ENCODE data around the gene CNOT8. TPM values are rescaled to one million over a fixed set of nuclear protein-coding genes. Genes with fewer than 3 reads are reported as not detected.

Gene CNOT8
- total and polyA plus RNA-seq, 9 of the 15 experiments (the other 6 are each of a cell fraction or from before 2014, with no cell fraction given), result 15.2 to 68.9 (median 52.1) TPM

DNA sequence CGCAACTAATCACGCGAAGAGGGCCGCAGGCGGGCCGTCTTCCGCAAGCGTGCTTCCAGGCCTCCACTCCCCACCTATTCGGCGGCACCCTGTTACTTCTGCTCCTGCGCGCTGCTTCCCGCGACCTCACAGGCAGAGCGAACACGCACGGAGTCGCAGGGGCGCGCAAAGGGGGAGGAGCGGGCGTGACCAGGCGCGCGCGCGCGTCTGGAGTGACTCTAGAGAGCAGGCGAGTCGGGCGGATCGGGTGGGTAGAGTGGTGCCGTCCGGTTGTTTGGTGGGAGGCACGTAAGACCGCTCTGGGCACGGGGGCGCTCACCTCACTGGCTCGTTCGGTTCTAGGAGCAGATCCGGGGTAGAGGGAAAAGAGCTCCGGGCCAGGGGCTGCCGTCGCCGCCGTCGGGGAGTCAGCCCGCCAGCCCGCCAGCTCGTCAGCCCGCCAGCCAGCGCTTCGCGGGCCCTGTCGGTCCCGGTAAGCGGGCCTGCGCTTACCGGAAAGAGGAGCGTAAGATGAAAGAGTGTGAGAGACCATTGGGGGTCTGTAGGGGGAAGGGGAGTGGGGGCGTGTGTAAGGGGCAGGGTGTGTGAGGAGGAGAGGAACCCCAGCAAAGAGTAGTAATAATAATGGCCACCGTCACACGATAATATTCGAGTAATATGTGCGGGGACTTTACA lies at the start of gene CNOT8 (continued):
- no peak for TF ChIP-seq ZNF274 (IDR thresholded peaks at IDR 0.05; ENCODE audit: borderline replicate concordance, low read depth, low read length)
- TF ChIP-seq GATAD2A (IDR thresholded peaks at IDR 0.05), result no peak
- TF ChIP-seq DACH1 (IDR thresholded peaks at IDR 0.05; ENCODE audit: partially characterized antibody), result no peak
- peak; percentile 34 for TF ChIP-seq PHF20 (IDR thresholded peaks at IDR 0.05; ENCODE audit: partially characterized antibody)
- peak; percentile 69 to 82 for TF ChIP-seq MAZ (CRISPR knock-in tag; conservative IDR thresholded peaks at IDR 0.05 in 1 of 2, IDR thresholded peaks at IDR 0.05 in 1 of 2)
- TF ChIP-seq ILF3 (IDR thresholded peaks at IDR 0.05; ENCODE audit: borderline replicate concordance), result no peak
- TF ChIP-seq CREB1 (IDR thresholded peaks at IDR 0.05), result peak; percentile 67
- TF ChIP-seq CREB1 (CRISPR knock-in tag; IDR thresholded peaks at IDR 0.05), result peak; percentile 69; the same call in 1 of the 2 replicates
- TF ChIP-seq ELF2 (CRISPR knock-in tag; IDR thresholded peaks at IDR 0.05), result no peak
- peak; percentile 69 for TF ChIP-seq ZNF431 (CRISPR knock-in tag; IDR thresholded peaks at IDR 0.05)
- TF ChIP-seq, protein P1, sequence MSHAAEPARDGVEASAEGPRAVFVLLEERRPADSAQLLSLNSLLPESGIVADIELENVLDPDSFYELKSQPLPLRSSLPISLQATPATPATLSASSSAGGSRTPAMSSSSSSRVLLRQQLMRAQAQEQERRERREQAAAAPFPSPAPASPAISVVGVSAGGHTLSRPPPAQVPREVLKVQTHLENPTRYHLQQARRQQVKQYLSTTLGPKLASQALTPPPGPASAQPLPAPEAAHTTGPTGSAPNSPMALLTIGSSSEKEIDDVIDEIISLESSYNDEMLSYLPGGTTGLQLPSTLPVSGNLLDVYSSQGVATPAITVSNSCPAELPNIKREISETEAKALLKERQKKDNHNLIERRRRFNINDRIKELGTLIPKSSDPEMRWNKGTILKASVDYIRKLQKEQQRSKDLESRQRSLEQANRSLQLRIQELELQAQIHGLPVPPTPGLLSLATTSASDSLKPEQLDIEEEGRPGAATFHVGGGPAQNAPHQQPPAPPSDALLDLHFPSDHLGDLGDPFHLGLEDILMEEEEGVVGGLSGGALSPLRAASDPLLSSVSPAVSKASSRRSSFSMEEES (CRISPR knock-in tag; IDR thresholded peaks at IDR 0.05), result no peak
- no peak for TF ChIP-seq SMARCC2 (IDR thresholded peaks at IDR 0.05; ENCODE audit: low read depth)
- TF ChIP-seq MCM3 (IDR thresholded peaks at IDR 0.05), result no peak
- no peak for TF ChIP-seq ZNF174 (CRISPR knock-in tag; IDR thresholded peaks at IDR 0.05)
- TF ChIP-seq SMAD2 (IDR thresholded peaks at IDR 0.05; ENCODE audit: low read depth, low read length), result no peak
- TF ChIP-seq ZZZ3 (IDR thresholded peaks at IDR 0.05), result no peak
- no peak for TF ChIP-seq ZFP36 (IDR thresholded peaks at IDR 0.05; ENCODE audit: low read depth, low read length, partially characterized antibody)
- TF ChIP-seq, protein P2, sequence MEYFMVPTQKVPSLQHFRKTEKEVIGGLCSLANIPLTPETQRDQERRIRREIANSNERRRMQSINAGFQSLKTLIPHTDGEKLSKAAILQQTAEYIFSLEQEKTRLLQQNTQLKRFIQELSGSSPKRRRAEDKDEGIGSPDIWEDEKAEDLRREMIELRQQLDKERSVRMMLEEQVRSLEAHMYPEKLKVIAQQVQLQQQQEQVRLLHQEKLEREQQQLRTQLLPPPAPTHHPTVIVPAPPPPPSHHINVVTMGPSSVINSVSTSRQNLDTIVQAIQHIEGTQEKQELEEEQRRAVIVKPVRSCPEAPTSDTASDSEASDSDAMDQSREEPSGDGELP (CRISPR knock-in tag; IDR thresholded peaks at IDR 0.05; ENCODE audit: borderline replicate concordance), result peak; percentile 90
- no peak for TF ChIP-seq SIN3B (IDR thresholded peaks at IDR 0.05; ENCODE audit: low read depth)
- no peak for TF ChIP-seq HDAC3 (IDR thresholded peaks at IDR 0.05; ENCODE audit: borderline replicate concordance, partially characterized antibody)
- TF ChIP-seq, protein P3, sequence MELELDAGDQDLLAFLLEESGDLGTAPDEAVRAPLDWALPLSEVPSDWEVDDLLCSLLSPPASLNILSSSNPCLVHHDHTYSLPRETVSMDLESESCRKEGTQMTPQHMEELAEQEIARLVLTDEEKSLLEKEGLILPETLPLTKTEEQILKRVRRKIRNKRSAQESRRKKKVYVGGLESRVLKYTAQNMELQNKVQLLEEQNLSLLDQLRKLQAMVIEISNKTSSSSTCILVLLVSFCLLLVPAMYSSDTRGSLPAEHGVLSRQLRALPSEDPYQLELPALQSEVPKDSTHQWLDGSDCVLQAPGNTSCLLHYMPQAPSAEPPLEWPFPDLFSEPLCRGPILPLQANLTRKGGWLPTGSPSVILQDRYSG (tag; conservative IDR thresholded peaks at IDR 0.05; ENCODE audit: low read depth), result no peak
- TF ChIP-seq PHF8 (IDR thresholded peaks at IDR 0.05; ENCODE audit: borderline replicate concordance, low read length), result peak; percentile 67; the same call in 1 of the 2 replicates
- no peak for TF ChIP-seq PCBP2 (IDR thresholded peaks at IDR 0.05; ENCODE audit: low read depth, low read length, poor library complexity, severe bottlenecking)
- TF ChIP-seq, protein P4, sequence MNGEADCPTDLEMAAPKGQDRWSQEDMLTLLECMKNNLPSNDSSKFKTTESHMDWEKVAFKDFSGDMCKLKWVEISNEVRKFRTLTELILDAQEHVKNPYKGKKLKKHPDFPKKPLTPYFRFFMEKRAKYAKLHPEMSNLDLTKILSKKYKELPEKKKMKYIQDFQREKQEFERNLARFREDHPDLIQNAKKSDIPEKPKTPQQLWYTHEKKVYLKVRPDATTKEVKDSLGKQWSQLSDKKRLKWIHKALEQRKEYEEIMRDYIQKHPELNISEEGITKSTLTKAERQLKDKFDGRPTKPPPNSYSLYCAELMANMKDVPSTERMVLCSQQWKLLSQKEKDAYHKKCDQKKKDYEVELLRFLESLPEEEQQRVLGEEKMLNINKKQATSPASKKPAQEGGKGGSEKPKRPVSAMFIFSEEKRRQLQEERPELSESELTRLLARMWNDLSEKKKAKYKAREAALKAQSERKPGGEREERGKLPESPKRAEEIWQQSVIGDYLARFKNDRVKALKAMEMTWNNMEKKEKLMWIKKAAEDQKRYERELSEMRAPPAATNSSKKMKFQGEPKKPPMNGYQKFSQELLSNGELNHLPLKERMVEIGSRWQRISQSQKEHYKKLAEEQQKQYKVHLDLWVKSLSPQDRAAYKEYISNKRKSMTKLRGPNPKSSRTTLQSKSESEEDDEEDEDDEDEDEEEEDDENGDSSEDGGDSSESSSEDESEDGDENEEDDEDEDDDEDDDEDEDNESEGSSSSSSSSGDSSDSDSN (IDR thresholded peaks at IDR 0.05; ENCODE audit: borderline replicate concordance in 1 of 2, low read depth in 2 of 2, low read length in 2 of 2), result 0 out of 4 replicates have a peak, but pooled peaks of 1 of the 2 experiments have one; percentile 65
